HG03196 (cell line): ENCODE measurements around the gene NAT14.

Experiments
- ATAC-seq: cut with Tn5 transposase; IDR thresholded peaks from one replicate; pipeline ENCODE4 v1.9.1; 2021; ENCODE audit not compliant: unreplicated experiment

Gene NAT14

DNA sequence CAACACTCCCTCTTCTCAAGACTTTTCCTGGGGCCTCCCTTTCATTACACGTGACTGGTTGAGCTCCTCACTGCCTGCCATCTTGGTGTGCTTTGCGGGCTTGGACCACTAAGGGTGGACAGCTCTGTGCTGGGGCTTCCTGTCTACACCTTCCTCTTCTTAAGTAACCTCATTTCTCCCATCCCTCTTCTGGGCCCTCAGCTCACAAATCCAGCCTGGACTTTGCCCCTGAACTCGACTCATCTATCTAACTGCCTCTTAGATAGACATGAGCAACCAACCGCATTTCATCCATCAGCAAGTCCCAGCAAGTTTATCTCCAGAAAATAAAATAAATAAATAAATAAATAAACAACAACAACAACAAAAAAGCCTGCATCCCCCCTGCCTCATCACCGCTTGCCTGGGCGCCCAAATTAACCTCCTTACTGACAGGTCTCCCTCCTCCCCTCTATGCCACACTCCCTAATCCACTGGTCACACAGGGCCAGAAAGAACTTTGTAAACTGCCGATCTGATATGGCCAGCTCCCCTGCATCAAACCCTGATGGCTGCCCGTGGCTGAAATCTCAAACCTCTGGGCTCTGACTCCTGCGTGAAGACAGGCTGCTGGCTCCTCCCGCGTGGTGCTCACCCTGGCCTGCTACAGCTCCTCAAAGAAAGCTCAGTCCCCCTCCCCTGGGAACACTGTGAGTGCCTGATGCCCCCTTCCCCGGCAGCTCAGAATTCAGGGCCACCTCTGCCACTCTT lies 31.3 kb upstream of the NAT14 start:
- no peak for ATAC-seq

- ATAC-seq = no peak
Measured at GRCh38 chr19:55454787-55455243, 30.2 kb upstream of the NAT14 start.

GRCh38 chr19:55455576-55456235 lies 29.3 kb upstream of the NAT14 start:
- no peak for ATAC-seq

- ATAC-seq = no peak
Measured at GRCh38 chr19:55456347-55456746, 28.6 kb upstream of the NAT14 start.

GRCh38 chr19:55457683-55458457 lies 27.1 kb upstream of the NAT14 start:
- no peak for ATAC-seq

DNA sequence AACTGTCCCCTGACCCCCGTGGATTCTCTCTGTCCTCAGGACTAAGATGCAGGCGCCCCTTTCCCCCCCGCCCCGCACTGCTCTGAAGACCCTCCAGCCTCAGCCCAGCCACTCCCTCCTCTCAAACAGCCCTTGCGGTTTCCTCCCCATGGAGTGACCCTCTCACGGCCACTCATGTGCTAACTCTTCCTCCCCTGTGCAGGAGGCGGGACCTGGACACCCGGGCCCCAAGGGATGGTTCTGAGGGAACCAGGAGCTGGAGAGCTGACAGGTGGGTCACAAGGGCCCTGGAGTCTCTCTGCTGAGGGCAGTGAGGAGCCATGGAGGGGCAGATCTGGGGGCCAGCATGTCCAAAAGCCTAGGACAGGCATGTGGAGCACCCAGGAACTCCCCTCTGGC lies 25.4 kb upstream of the NAT14 start:
- ATAC-seq = no peak

DNA sequence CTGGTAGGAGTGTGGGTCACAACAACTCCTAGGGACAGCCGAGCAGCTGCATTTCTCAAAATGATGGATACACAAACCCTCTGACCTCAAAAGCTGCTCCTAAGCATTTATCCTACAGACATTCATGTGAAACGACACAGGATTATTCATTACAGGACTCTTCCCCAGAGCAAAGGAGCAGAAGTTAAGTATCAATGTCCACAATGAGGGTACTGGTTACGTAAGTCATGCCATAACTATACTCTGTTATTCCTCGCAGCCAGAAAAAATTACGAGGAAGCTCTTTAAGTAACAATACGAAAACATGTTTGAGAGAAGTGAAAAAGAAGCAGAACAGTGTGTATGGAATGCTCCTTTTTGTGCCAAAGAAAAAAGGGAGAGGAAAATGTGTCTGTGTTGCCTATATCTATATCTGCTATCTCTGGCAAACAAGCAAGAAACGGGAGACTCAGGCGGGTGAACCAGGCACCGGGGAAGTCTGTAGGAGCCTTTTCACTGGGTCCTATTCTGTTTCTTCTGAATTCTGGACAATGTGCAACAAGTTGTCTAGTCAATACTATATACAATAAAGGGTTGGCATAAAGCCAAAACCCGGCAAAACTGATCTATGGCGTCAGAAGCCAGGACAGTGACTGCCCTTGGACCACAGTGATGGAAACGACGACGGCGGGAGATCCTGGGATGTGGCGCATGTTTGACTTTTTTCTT lies 24.9 kb upstream of the NAT14 start:
- ATAC-seq = no peak

- ATAC-seq = no peak
Measured at GRCh38 chr19:55460670-55461258, 24.2 kb upstream of the NAT14 start.

DNA sequence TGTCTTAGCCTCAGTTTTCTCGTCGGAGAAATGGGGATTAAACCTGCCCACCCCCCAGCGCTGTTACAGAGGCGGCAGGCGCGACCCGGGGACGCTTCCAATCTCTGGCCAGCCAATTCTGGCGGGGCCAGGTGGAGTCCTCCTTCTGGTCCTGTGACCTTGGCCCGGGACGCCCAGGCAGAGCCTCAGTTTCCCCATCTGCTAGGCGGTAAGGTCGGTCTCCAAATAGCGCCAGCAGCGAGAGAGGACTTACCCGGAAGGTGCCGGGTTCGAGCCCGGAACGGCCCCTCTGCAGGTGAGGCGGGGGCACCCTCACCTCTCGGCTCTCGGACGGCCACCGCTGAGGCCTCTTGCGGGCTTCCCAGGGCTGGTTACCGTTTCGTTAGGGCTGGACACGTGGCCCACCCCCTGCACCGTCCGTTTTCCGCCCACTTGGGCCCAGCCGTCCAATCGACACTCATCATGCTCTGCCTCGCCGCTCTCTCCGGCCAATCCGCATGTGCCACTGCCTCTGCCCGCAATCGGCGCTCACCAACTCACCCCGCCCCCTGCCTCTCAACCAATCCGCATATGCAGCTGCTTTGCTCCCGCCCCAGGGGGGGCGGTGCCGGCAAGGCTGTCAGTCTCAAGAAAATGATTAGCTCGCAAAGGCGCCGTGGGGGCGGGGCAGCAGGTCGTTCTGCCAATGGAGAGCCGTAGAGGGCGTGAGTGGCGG lies 23.6 kb upstream of the NAT14 start, which contains the start of gene ISOC2:
ISOC2 (minus strand) TSS at position 384 of the 715 bp plus-strand sequence. CDS start 5,156 bp downstream, outside the sequence.
- peak; percentile 91 for ATAC-seq

GRCh38 chr19:55461974-55462626 lies 22.9 kb upstream of the NAT14 start:
- no peak for ATAC-seq

DNA sequence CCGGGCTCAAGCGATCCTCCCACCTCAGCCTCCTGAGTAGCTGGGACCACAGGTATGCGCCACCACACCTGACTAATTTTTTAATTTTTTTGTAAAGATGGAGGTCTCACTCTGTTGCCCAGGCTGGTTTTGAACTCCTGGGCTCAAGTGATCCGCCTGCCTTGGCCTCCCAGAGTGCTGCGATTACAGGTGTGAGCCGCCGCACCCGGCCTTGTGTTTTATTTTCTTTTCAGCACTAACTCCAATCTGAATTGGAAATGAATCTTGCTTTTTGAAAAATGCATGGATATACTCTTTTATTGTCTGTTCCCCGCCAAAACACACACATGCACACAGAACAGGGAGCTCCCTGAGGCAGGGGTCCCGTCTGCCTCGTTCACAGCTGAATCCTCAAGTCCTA lies 22.3 kb upstream of the NAT14 start:
- no peak for ATAC-seq

- no peak for ATAC-seq
Measured at GRCh38 chr19:55463583-55464031, 21.4 kb upstream of the NAT14 start.

DNA sequence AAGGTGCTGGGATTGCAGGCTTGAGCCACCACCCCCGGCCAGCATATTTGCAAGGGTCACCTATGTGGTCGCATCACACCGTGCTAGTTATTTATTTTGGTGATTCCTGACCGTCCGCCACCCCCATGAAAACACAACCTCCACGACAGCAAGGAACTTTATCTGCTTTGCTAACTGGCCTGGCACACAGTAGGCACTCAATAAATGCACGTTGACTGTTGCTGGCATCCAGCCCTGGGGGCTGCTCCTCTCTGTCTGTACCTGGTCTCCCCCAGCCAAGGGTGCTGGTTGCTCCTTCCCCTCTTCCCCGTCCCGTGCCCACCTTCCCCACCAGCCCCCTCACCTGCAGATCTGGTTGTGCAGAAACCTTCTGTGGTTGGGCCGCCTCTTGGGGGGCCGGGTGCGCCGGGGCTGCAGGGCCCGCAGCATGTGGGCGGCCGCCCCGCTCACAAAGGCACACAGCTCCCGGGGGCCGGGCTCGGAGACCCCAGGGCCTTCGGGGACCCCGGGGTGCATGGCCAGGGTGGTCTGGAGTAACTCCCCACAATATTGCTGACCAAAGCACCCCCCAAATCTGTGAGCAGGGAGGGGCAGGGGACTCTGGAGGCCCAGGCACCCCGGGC lies 20.8 kb upstream of the NAT14 start:
- ATAC-seq = no peak

DNA sequence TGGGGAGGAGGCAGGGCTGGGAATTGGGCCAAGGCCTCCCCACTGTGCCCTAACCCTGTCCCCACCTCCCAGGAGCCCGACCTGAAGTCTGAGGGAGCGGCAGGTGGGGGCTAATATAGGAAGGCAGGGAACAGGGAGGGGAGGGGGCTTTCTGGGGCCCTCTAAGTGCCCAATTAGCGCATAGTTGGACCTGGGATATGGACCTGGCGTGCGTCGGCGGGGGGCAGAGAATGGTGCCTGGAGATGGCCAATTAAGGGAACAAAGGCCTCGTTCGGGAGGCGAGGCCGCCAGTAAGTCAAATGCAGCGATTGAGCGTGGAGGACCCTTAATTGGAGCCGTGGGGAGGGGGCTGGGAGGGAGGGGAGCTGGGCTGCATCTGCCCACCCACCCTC lies 20.3 kb upstream of the NAT14 start, which contains the start of gene C19orf85:
C19orf85 (minus strand) TSS at position 90 of the 393 bp plus-strand sequence. CDS start 197 bp downstream, outside the sequence.
- no peak for ATAC-seq

- no peak for ATAC-seq
Measured at GRCh38 chr19:55465460-55466240, 19.3 kb upstream of the NAT14 start.

- no peak for ATAC-seq
Measured at GRCh38 chr19:55466241-55466614, 18.8 kb upstream of the NAT14 start.

GRCh38 chr19:55467236-55468053 lies 17.5 kb upstream of the NAT14 start:
- ATAC-seq = no peak
